ENCODE results near the gene IGF2.

Gene IGF2

GRCh38 chr11:2105511-2105910, 33.7 kb downstream of the IGF2 start:
- Mint-ChIP-seq H3K27me3 (peaks cover 16% of the 10 kb centered on the region), H3K4me1 (no peaks in the 10 kb centered on the region), H3K36me3 (ENCODE audit: low read depth) (no peaks in the 10 kb centered on the region), H3K27ac (no peak overlapping the region), H3K9me3 (no peaks in the 10 kb centered on the region), H3K4me3 (no peak overlapping the region)
- ATAC-seq, result no peak
- DNase-seq, result no peak

DNA sequence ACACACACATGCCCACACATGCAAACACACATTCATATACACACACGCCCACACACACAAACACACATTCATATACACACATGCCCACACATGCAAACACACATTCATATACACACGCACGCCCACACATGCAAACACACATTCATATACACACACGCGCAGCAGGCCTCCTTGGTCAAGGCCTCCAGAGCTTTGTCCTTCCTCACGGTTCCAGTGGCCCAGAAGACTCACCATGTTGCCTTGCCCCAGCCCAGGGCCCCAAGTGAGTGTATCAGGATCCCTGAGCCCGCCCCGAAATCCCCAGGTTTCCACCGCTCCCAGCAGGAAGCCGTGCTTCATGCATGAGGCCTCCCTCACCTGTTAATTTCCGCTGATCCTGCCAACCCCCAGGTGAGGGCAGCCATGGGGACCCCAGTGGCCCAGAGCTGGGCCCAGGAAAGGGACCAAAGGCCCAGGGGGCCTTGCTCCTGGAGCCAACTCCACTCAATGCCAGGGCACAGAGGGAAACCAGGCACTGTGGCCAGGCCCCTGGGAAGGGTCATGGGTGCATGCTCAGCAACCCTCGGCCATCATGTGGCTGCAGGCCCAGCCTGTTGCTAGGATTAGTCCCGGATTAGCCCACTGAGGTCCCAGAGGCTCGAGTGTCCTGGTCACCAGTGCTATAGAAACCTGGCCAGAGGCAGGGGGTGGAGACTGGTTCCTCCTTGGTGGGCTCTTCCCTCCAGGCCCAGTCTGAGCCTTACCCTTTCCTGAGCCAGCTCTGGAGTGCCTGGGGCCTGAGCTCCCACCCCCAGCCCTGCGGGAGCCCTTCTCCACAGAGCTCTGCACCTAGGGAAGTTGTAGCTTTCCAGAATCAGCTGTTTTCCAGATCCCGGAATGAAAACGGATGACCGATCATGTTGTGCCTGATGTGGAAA, 34.4 kb downstream of the IGF2 start:
- Mint-ChIP-seq H3K4me1 (no peaks in the 10 kb centered on the region), H3K9me3 (no peaks in the 10 kb centered on the region), H3K27ac (no peak overlapping the region), H3K4me3 (no peak overlapping the region), H3K27me3 (peaks cover 16% of the 10 kb centered on the region), H3K36me3 (ENCODE audit: low read depth) (no peaks in the 10 kb centered on the region)
- ATAC-seq (no peak), DNase-seq (no peak)

DNA sequence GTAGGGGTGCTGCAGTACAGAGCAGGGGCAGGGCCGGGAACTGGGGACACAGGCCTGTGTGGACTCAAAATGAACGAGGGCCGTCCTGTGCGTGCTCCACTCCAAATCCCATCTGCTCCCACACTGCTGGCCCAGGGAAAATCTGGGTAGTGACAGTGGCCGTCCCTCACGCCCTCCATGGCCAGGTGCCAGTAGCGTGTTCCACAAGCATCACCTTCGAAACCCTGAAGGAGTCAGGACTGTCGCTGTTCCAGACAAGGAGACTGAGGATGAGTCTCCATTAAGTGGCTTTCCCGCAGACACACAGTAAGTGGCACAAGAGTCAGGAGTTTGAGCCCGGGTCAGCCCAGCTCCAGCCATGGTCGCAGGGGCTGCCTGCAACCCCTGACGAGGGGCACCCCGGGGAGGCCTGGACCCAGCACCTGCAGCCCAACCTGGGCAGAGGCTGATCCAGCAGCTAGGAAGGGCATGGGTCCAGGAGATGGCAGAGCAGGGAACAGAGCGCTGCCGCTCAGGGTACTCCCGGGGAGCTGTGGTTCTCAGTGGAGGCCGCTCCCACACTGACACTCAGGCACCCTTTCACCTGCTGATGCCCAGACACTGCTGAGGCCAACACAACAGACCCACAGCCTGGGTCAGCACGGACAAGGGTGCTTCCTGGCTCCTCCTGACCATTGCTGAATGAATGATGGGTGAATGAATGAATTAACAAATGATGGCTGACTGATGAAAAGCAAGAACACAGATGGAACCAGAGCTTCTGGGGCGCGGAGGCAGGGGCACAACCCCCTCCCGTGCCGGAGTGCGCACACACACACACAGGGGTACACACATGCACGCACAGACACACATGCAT, 35.3 kb downstream of the IGF2 start:
- no peaks in the 10 kb centered on the region for H3K4me1 Mint-ChIP-seq
- no peak overlapping the region for H3K27ac Mint-ChIP-seq
- no peaks in the 10 kb centered on the region for H3K36me3 Mint-ChIP-seq (ENCODE audit: low read depth)
- ATAC-seq (no peak), DNase-seq (no peak)
- H3K9me3 Mint-ChIP-seq, result no peaks in the 10 kb centered on the region
- H3K27me3 Mint-ChIP-seq, result peaks cover 16% of the 10 kb centered on the region
- no peak overlapping the region for H3K4me3 Mint-ChIP-seq

DNA sequence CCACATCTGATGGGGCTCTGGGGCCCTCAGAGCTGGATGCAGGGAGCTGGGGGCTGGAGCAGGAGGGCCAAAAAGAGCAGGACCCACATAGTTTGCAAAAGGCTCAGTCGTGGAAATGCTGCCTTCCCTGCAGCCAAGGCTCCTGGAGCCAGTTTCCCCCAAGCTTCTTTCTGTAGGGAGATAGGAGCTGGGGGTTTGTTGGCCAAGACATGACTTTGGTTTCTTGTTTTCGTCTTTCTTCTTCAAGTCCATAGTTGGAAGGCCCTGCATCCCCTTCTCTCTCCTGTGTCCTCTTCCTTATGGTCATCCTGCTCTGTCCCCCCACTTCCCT, 36.3 kb downstream of the IGF2 start:
- Mint-ChIP-seq H3K27ac (no peak overlapping the region), H3K4me1 (no peaks in the 10 kb centered on the region), H3K9me3 (no peaks in the 10 kb centered on the region), H3K27me3 (peaks cover 10% of the 10 kb centered on the region), H3K4me3 (no peak overlapping the region), H3K36me3 (ENCODE audit: low read depth) (no peaks in the 10 kb centered on the region)
- ATAC-seq (no peak), DNase-seq (no peak)

GRCh38 chr11:2102132-2102882, 36.9 kb downstream of the IGF2 start:
- Mint-ChIP-seq H3K27me3 (peaks cover 10% of the 10 kb centered on the region), H3K27ac (no peak overlapping the region), H3K4me1 (no peaks in the 10 kb centered on the region), H3K4me3 (no peak overlapping the region), H3K36me3 (ENCODE audit: low read depth) (no peaks in the 10 kb centered on the region), H3K9me3 (no peaks in the 10 kb centered on the region)
- DNase-seq (no peak), ATAC-seq (no peak)

GRCh38 chr11:2101171-2101675, 38.0 kb downstream of the IGF2 start:
- no peak for DNase-seq
- H3K27me3 Mint-ChIP-seq, result peaks cover 10% of the 10 kb centered on the region
- H3K9me3 Mint-ChIP-seq, result no peaks in the 10 kb centered on the region
- H3K4me3 Mint-ChIP-seq, result no peak overlapping the region
- no peaks in the 10 kb centered on the region for H3K36me3 Mint-ChIP-seq (ENCODE audit: low read depth)
- H3K27ac Mint-ChIP-seq, result no peak overlapping the region
- ATAC-seq, result no peak
- H3K4me1 Mint-ChIP-seq, result no peaks in the 10 kb centered on the region

GRCh38 chr11:2100361-2101170, 38.6 kb downstream of the IGF2 start:
- H3K9me3 Mint-ChIP-seq, result no peaks in the 10 kb centered on the region
- H3K27ac Mint-ChIP-seq, result no peak overlapping the region
- no peak overlapping the region for H3K4me3 Mint-ChIP-seq
- H3K36me3 Mint-ChIP-seq (ENCODE audit: low read depth), result no peaks in the 10 kb centered on the region
- H3K4me1 Mint-ChIP-seq, result no peaks in the 10 kb centered on the region
- no peak for ATAC-seq
- peaks cover 10% of the 10 kb centered on the region for H3K27me3 Mint-ChIP-seq
- DNase-seq, result no peak

DNA sequence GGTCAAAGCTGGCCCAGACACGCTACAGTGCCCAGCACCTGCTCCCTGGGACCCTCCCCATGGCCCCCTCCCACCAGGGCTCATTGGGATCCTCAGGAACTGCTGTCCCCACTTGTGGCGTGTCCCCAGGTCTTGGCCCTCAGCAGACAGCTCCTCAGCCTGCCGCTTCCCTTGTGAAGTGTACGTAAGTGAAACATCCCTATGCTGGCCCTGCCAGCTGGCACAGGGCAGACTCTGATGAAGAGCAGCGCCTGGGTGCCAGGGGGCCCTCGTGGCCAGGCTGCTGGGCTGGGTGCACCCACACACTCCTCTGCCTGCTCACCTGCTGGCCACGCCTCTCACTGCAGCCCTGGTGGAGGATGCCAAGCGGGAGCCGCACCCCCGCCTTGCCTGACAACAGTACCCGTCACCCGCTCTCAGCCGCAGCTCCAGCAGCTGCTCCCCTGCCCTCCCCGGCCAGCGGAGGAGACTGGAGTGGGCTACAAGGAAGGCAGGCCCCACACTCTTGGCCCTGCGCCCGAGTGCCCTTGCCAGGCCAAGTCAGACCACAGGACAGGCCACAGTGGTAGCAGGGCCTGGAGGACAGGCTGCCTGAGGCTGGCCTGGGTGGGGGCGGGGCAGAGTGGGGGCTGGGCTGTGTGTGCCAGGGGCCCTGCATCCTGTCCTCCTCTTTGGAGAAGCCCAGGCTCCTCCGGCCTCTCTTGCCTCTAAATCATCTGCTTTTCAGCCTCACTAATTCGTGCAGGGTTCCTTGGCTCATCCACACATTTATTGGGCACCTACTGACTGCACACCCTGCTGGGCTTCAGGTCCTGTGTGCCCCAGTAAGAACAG, 39.5 kb downstream of the IGF2 start:
- Mint-ChIP-seq H3K4me1 (no peaks in the 10 kb centered on the region), H3K27me3 (peaks cover 10% of the 10 kb centered on the region), H3K27ac (no peak overlapping the region), H3K4me3 (no peak overlapping the region), H3K9me3 (no peaks in the 10 kb centered on the region), H3K36me3 (ENCODE audit: low read depth) (no peaks in the 10 kb centered on the region)
- ATAC-seq (no peak), DNase-seq (no peak)

DNA sequence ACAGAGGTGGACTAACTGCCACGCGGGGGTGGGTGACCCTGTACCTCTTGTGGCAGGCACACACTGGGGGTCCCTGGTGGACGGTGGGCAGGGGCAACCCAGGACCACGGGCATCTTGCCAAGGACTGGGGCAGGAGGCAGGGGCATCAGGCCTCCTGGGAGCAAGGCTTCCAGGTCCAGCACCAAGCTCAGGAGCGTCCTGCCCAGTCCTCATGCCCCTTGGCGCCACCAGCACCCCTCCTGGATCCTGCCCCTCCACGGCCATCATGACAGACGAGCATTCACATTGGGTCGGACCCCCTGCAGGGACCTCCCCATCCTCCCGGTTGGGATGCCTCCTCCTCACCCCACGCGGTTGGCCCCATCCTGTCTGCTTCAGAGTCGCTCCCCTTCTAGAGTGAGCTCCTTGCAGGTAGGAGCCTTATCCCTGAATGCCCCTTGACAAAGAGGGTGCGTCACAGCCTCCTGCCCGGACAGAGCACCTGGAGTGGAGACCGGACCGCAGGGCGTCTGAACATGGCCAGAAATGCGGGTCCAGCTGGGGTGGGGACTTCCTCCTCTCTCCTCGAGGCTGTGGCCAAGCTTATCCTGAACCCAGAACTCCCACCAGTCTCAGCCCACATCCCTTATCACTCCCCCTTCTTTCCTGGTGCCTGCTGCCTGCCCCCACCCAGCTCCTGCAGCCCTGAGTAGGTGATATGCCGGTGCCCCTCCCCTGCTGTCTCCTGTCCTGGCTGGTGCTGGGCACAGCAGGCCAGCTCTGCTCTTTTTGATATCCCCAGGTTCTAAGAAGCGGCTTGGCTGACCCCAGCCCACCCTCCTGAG, 40.3 kb downstream of the IGF2 start:
- H3K4me1 Mint-ChIP-seq, result no peaks in the 10 kb centered on the region
- DNase-seq, result no peak
- H3K36me3 Mint-ChIP-seq (ENCODE audit: low read depth), result no peaks in the 10 kb centered on the region
- H3K4me3 Mint-ChIP-seq, result no peak overlapping the region
- no peak for ATAC-seq
- no peak overlapping the region for H3K27ac Mint-ChIP-seq
- no peaks in the 10 kb centered on the region for H3K9me3 Mint-ChIP-seq
- H3K27me3 Mint-ChIP-seq, result peaks cover 6% of the 10 kb centered on the region

- Mint-ChIP-seq H3K27ac (no peak overlapping the region), H3K27me3 (peaks cover 9% of the 10 kb centered on the region), H3K9me3 (no peaks in the 10 kb centered on the region), H3K4me3 (no peak overlapping the region), H3K4me1 (peaks cover 4% of the 10 kb centered on the region), H3K36me3 (ENCODE audit: low read depth) (no peaks in the 10 kb centered on the region)
- DNase-seq (no peak), ATAC-seq (no peak)
Observed at GRCh38 chr11:2097998-2098690, 41.0 kb downstream of the IGF2 start.

DNA sequence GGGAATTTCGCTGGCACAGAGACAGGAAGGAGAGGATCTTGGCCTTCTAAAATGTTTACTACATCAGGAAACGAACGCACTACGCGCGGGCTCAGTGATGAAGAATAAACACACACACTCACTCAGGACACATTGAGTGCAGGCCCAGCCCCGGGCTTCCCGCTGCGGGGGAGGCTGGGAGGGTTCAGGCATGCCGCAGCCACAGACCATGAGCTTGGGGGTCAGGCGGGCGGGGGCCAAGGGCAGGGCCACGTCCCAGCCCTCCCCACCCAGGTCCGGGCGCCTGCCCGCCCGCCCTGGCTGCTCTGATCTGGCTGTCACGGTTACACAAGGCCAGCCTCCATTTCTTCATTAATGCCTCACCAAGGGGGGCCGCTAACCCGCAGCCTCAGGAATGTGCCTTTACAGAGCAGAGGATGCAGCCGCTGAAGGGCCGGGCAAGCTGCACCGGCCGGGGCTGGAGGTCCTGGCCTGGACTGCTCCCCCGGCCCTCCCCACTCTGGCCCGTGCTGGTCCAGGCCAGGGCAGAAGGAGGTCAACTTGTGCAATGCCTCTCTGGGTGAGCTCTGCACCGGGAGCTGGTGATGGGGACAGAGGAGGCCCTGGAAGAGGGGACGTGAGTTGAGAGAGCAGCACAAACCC, 41.7 kb downstream of the IGF2 start:
- Mint-ChIP-seq H3K4me1 (peaks cover 7% of the 10 kb centered on the region), H3K9me3 (no peaks in the 10 kb centered on the region), H3K4me3 (no peak overlapping the region), H3K27me3 (peaks cover 12% of the 10 kb centered on the region), H3K36me3 (ENCODE audit: low read depth) (no peaks in the 10 kb centered on the region), H3K27ac (no peak overlapping the region)
- DNase-seq (no peak), ATAC-seq (no peak)

DNA sequence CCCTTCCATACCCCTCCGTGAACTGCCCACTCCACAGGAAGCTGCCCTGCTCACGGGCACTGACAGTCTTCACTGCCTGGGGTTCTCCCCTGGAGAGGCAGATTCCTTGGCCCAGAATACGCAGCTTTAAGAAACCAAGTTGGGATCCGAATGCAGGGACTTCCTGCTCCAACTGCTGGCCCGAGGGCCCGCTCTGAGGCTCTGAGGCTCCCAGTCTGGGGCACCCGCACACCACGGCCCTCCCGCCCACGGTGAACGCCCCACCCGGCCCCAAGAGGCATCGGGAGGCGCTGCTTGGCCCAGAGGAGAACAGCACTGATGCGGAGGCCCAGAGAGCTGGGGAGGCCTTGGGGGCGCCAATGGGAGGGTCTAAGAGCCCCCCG, 42.3 kb downstream of the IGF2 start:
- Mint-ChIP-seq H3K4me3 (no peak overlapping the region), H3K4me1 (peaks cover 7% of the 10 kb centered on the region), H3K9me3 (no peaks in the 10 kb centered on the region), H3K36me3 (ENCODE audit: low read depth) (no peaks in the 10 kb centered on the region), H3K27ac (no peak overlapping the region), H3K27me3 (peaks cover 7% of the 10 kb centered on the region)
- no peak for ATAC-seq
- DNase-seq, result no peak
